ENCODE data around the gene ZNF573. TPM values are rescaled to one million over a fixed set of nuclear protein-coding genes. Genes with fewer than 3 reads are reported as not detected.

The ZNF573 gene
- total and polyA plus RNA-seq, 5 experiments from 2014 or later = 6.7 to 37.8 (median 14.0) TPM

DNA sequence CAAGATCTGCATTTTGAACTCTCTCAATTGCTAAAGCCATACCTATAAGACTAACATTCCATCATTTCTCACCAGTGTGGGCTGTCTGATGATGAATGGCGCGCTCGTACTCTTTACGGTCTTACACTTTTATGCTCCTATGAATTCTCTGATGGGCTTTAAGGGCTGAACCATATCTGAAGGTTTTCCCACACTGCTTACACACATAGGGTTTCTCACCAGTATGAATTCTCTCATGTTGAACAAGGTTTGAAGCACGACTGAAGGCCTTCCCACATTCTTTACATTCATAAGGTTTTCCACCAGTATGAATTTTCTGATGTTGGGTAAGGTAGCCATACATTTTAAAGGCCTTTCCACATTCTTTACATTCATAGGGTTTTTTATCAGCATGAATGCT, 41.0 kb downstream of the ZNF573 start:
- DNase-seq (no peak), ATAC-seq (no peak)
- Mint-ChIP-seq H3K4me1 (peaks cover 0 to 1% (median 0%) of the 10 kb centered on the region in 4 donors), H3K4me3 (no peak overlapping the region), H3K9me3 (peaks cover 0 to 97% (median 67%) of the 10 kb centered on the region in 9 donors), H3K27me3 (no peaks in the 10 kb centered on the region), H3K36me3 (peaks cover 71 to 92% (median 78%) of the 10 kb centered on the region in 3 donors), H3K27ac (no peak overlapping the region)
- POLR2A ChIA-PET = no interaction called here

DNA sequence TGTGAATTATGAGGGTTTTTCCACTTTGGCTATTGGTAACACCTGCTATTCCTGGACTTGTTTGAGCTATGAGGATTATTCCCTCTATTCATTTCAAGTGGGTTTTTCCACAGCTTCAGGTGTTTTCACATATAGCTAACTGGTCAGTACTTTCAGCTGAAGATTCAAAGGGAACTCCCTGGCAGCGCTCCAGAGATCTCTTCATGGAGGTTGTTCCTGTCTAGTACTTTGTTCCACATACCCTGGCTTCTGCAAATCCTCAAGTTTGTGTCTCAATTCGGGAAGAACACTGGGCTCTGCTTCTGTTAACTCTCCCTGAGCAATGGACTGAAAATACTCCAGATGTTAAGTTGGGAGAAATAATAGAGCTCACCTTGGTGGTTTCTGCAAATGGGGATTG, 54.2 kb downstream of the ZNF573 start:
- no peaks in the 10 kb centered on the region for H3K4me1 Mint-ChIP-seq

DNA sequence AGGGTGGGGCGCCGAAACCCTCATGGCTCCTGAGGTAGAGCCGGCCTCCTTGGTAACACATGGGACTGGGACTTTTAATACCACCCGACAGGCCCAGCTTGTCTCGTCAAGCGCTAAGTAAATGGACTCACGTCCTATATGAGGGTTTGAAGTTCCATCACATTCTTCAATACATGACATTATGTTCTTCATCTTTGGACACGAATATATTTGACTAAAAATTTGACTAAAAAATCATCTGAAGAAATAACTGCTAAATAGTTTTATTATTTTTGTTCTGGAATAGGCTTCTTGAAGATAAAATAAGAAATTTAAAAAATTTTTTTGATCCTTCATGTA, 59.5 kb downstream of the ZNF573 start:
- H3K27ac Mint-ChIP-seq = peak overlapping the region; percentile 64 to 98 (median 94)
- H3K9me3 Mint-ChIP-seq = peaks cover 0 to 61% (median 22%) of the 10 kb centered on the region in 9 donors
- peaks cover 0 to 5% (median 0%) of the 10 kb centered on the region in 5 donors for H3K27me3 Mint-ChIP-seq
- DNase-seq (no peak), ATAC-seq (no peak)
- peaks cover 12 to 43% (median 14%) of the 10 kb centered on the region in 3 donors for H3K36me3 Mint-ChIP-seq
- POLR2A ChIA-PET = interaction anchor here (0.6 to 1.5 kb wide), 3 partner anchors 37 to 125 kb away, joined by 3 to 4 read pairs (median 4); partner anchors contain the start of genes ZNF540 and ZNF571
- H3K4me1 Mint-ChIP-seq = peaks cover 7 to 19% (median 10%) of the 10 kb centered on the region in 4 donors
- H3K4me3 Mint-ChIP-seq = peak overlapping the region; percentile 78 to 95 (median 93)

More for the DNA sequence above, 54.2 kb downstream of the ZNF573 start:
- no peak for ATAC-seq
- no peaks in the 10 kb centered on the region for H3K27me3 Mint-ChIP-seq
- peaks cover 0 to 69% (median 15%) of the 10 kb centered on the region in 9 donors for H3K9me3 Mint-ChIP-seq
- no peak for DNase-seq
- POLR2A ChIA-PET = no interaction called here
- H3K36me3 Mint-ChIP-seq = peaks cover 5 to 43% (median 6%) of the 10 kb centered on the region in 3 donors
- no peak overlapping the region for H3K27ac Mint-ChIP-seq
- no peak overlapping the region for H3K4me3 Mint-ChIP-seq

DNA sequence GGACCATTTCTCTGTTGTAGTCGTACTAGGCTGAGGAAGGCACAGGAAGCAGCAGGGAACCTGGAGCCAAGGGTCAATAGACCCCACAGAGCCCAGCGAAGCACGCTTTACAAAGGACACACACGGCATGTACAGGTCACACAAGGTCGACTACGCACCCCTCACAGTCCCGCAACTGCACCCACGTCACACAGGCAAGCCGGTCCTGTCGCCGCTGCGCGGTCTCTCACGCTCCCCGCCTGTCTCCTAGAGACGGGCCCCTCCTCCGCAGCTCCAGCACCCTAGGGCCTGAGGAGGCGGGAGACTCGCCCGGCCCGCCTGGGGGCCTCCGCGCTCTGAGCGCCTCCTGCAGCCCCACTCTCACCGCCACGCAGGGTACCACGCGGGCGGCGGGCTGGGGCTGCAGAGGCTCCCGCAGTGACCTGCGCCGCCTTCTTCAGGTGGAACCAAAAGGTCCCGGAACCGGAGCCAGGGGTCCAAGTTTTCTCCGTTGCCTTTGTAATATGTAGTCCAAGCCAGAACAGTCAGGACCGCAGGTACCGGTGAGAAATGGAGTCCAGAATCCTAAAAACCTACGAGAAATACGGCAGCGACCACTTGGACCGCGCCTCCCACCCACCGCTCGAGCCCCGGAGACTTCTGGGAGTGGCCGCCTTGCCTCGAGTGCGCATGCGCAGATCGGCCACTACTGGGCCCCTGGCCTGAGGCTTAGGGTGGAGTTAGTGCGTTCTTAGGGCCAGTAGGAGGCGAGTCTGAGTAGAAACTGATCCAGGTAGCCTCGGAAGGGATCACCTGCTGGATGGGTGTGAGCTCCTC, 60.1 kb downstream of the ZNF573 start, which contains the start of gene ZNF607:
ZNF607 (minus strand) TSS at position 651 of the 816 bp plus-strand sequence. CDS start 8,143 bp downstream, outside the sequence.
- H3K27me3 Mint-ChIP-seq = peaks cover 0 to 5% (median 0%) of the 10 kb centered on the region in 5 donors
- H3K4me1 Mint-ChIP-seq = peaks cover 7 to 19% (median 10%) of the 10 kb centered on the region in 4 donors
- ATAC-seq = peak; percentile 81 to 87
- peaks cover 14 to 46% (median 15%) of the 10 kb centered on the region in 3 donors for H3K36me3 Mint-ChIP-seq
- H3K4me3 Mint-ChIP-seq = peak within 1 kb of the TSS; percentile 78 to 95 (median 93)
- H3K9me3 Mint-ChIP-seq = peaks cover 0 to 55% (median 22%) of the 10 kb centered on the region in 9 donors
- peak; percentile 52 to 89 (median 74) for DNase-seq
- POLR2A ChIA-PET = interaction anchor here (0.6 to 1.5 kb wide), 3 partner anchors 36 to 125 kb away, joined by 3 to 4 read pairs (median 4); partner anchors contain the start of genes ZNF540 and ZNF571
- peak within 1 kb of the TSS; percentile 64 to 98 (median 94) for H3K27ac Mint-ChIP-seq

DNA sequence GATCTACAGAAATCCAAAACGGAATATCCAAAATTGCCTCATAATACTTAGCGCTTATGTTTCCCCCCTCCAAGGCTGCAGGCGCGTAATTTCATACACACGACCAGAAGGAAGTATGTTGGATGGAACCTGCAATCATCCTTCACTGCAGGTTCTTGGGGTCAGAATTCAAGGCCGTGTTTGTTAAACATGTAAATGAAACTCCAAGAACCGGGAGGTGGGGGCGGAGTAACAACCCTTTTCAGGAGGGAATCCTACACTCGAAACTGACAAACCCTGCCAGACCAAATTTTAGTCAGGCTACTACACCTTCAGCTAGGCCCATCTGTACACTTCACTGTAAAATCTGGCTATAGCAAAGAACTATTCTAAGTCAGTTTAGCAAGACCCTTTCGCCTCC, 61.1 kb downstream of the ZNF573 start:
- POLR2A ChIA-PET = no interaction called here
- Mint-ChIP-seq H3K4me1 (peaks cover 7 to 19% (median 10%) of the 10 kb centered on the region in 4 donors), H3K36me3 (peaks cover 14 to 50% (median 22%) of the 10 kb centered on the region in 3 donors), H3K9me3 (peaks cover 0 to 56% (median 17%) of the 10 kb centered on the region in 9 donors), H3K27ac (peak overlapping the region in 9 of 10 donors; percentile 87 to 98 (median 95)), H3K27me3 (peaks cover 0 to 5% (median 0%) of the 10 kb centered on the region in 5 donors), H3K4me3 (peak overlapping the region; percentile 78 to 95 (median 93))
- ATAC-seq (no peak), DNase-seq (no peak)

DNA sequence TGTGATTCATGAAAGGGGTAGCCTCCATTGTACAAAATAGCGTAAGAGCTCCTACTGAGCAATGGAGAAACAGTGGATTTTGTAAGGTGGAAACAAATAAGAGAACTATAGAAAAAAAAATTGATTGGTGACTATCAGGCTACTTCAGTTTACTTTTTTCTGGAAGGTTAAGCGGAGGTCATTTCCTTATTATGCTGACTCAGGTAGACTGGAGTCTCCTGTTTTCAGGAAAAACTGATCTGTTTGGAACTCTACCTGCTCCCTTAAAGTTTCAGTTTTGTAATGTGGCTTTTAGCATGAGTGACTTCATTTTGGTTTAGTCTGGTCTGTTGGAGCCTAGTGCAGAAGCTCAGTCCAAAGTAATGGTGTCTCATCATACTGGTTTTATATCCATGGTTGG, 63.2 kb downstream of the ZNF573 start:
- DNase-seq (no peak), ATAC-seq (no peak)
- Mint-ChIP-seq H3K4me3 (no peak overlapping the region), H3K4me1 (peaks cover 7 to 19% (median 10%) of the 10 kb centered on the region in 4 donors), H3K27ac (no peak overlapping the region), H3K27me3 (peaks cover 0 to 5% (median 0%) of the 10 kb centered on the region in 5 donors), H3K36me3 (peaks cover 29 to 56% (median 37%) of the 10 kb centered on the region in 3 donors), H3K9me3 (peaks cover 0 to 63% (median 26%) of the 10 kb centered on the region in 9 donors)
- POLR2A ChIA-PET = no interaction called here

DNA sequence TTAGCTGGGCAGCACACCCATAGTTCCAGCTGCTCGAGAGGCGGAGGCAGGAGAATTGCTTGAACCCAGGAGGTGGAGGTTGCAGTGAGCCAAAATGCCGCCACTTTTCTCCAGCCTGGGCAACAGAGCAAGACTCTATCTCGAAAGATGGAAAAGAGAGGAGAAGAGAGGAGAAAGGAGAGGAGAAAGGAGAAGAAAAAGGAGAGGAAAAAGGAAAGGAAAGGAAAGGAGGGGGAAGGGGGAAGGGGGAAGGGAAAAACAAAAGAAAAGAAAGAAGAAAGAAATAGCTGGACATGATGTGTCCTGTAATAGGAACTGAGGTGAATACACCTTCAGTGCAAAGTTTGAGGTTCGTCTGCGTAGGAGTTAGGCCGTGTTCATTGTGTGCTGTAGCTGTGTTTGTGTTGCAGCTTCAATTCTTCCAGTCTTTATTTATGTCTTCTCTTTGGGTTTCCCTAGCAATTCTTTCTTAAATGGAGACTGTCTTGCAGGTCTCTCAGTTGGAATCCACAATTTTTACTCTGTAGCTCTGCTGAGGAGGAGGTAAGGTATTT, 73.3 kb downstream of the ZNF573 start:
- POLR2A ChIA-PET = no interaction called here
- H3K9me3 Mint-ChIP-seq = peaks cover 18 to 95% (median 40%) of the 10 kb centered on the region in 9 donors

DNA sequence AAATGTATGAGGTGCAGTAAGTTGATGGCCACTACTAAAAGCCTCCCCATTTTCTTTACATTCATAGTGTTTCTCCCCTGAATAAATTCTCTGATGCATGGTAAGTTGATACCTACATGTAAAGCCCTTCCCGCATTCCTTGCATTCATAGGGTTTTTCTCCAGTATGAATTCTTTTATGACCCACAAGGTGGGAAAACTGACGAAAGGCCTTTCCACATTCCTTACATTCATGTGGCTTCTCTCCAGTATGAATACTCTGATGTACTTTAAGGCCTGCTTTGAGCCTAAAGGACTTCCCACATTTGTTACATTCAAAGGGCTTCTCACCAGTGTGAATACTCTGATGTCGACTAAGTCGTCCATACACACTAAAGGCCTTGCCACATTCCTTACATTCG, 80.3 kb downstream of the ZNF573 start:
- peaks cover 0 to 2% (median 0%) of the 10 kb centered on the region in 4 donors for H3K4me1 Mint-ChIP-seq
- H3K4me3 Mint-ChIP-seq = no peak overlapping the region
- POLR2A ChIA-PET = no interaction called here
- H3K36me3 Mint-ChIP-seq = peaks cover 48 to 70% (median 69%) of the 10 kb centered on the region in 3 donors
- H3K27ac Mint-ChIP-seq = no peak overlapping the region
- H3K9me3 Mint-ChIP-seq = peaks cover 27 to 89% (median 55%) of the 10 kb centered on the region in 9 donors
- no peaks in the 10 kb centered on the region for H3K27me3 Mint-ChIP-seq
- ATAC-seq = no peak
- DNase-seq = no peak

More for the DNA sequence above, 73.3 kb downstream of the ZNF573 start:
- Mint-ChIP-seq H3K27me3 (no peaks in the 10 kb centered on the region), H3K4me1 (peaks cover 0 to 2% (median 0%) of the 10 kb centered on the region in 4 donors), H3K36me3 (peaks cover 61 to 85% (median 81%) of the 10 kb centered on the region in 3 donors), H3K4me3 (peak overlapping the region in 1 of 10 donors; percentile 4), H3K27ac (peak overlapping the region in 1 of 10 donors; percentile 78)
- ATAC-seq (no peak), DNase-seq (no peak)

DNA sequence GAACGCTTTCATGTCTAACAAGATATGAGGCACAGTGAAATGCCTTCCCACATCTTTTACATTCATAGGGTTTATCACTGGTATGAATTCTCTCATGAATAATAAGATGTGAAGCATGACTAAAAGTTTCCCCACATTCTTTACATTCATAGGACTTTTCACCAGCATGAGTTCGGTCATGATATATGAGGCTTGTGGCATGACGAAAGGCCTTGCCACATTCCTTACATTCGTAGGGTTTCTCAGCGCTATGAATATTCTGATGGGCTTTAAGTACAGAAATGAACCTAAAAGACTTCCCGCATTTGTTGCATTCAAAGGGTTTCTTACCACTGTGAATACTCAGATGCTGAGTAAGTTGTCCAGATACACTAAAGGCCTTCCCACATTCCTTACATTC, 81.2 kb downstream of the ZNF573 start:
- no peak overlapping the region for H3K27ac Mint-ChIP-seq
- DNase-seq (no peak), ATAC-seq (no peak)
- H3K27me3 Mint-ChIP-seq = no peaks in the 10 kb centered on the region
- H3K36me3 Mint-ChIP-seq = peaks cover 42 to 67% (median 64%) of the 10 kb centered on the region in 3 donors
- no peak overlapping the region for H3K4me3 Mint-ChIP-seq
- peaks cover 0 to 2% (median 0%) of the 10 kb centered on the region in 4 donors for H3K4me1 Mint-ChIP-seq
- peaks cover 26 to 86% (median 55%) of the 10 kb centered on the region in 9 donors for H3K9me3 Mint-ChIP-seq
- POLR2A ChIA-PET = no interaction called here

DNA sequence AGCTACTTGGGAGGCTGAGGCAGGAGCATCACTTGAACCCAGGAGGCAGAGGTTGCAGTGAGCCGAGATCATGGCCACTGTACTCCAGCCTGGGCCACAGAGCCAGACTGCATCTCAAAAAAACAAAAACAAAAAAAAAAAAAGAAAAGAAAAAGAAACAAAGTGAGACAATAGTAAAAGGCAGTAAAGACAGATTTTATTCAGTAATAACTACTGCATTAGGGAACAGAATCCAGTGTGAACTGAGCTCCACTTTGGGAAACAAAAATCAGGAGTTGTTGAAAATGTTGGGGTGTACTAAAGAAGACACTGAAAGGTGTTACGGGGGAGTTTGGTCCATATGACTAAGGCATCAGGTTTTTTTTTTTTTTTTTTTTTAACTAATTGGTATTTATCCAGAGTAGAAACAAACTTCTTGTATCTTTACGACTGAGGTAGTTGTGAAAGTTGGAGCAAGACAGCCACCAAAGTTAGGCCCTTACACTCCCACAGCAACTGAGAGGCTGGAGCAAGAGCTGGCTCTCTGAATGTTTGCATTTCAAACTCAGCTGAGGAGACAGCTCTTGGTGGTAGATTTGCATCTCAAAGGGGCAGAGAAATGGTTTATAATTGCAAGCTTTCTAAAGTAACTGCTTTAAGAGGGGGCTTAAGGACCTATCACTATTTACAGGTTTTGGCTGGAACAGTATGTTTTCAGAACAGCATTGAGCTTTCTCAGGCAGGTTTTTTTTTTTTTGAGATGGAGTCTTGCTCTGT, 84.1 kb downstream of the ZNF573 start:
- H3K36me3 Mint-ChIP-seq = peaks cover 22 to 49% (median 47%) of the 10 kb centered on the region in 3 donors
- POLR2A ChIA-PET = interaction anchor here (0.7 kb wide), 1 partner anchor 19 kb away, joined by 4 read pairs; no protein-coding TSS in a partner anchor
- no peak for ATAC-seq
- no peak overlapping the region for H3K27ac Mint-ChIP-seq
- no peaks in the 10 kb centered on the region for H3K27me3 Mint-ChIP-seq
- no peak for DNase-seq
- H3K4me3 Mint-ChIP-seq = no peak overlapping the region
- peaks cover 6 to 13% (median 11%) of the 10 kb centered on the region in 4 donors for H3K4me1 Mint-ChIP-seq
- peaks cover 20 to 69% (median 37%) of the 10 kb centered on the region in 9 donors for H3K9me3 Mint-ChIP-seq

DNA sequence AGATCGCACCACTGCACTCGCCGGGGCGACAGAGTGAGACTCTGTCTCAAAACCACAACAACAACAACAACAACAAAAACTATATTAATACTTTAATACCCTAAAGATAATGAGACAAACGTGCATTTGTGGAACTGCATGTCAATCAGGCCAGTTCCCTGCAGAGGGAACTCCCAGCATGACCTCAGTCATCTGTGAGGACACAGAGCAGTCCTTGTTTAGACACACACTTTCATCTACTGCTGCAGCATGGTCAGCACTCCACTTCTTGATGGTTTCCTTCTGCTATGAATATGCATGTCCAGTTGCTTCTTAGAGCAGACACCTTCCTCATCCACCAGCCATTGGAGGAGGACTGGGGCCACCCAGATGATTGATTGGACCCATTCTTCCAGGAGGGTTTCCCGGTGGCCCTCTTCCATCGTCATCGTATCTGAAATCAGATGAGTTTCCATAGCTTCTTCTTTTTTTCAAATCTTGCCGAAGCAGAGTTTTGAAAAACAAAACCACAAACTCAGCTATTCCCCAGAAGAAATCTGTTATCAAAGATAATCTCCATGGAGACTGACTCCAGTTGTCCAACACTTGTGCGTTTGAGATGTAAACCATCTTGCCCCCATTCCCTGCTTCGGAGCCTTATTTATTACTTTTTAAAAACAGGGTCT, 86.3 kb downstream of the ZNF573 start:
- peak overlapping the region in 7 of 10 donors; percentile 9 to 90 (median 34) for H3K4me3 Mint-ChIP-seq
- peaks cover 9 to 39% (median 26%) of the 10 kb centered on the region in 3 donors for H3K36me3 Mint-ChIP-seq
- POLR2A ChIA-PET = interaction anchor here (1.0 to 1.8 kb wide), 4 partner anchors 38 to 225 kb away, joined by 3 to 13 read pairs (median 6); partner anchors contain the start of genes ZFP30, ZNF570 and ZNF573
- peaks cover 6 to 13% (median 12%) of the 10 kb centered on the region in 4 donors for H3K4me1 Mint-ChIP-seq
- H3K27ac Mint-ChIP-seq = peak overlapping the region in 1 of 10 donors; percentile 60
- peaks cover 8 to 55% (median 18%) of the 10 kb centered on the region in 9 donors for H3K9me3 Mint-ChIP-seq
- ATAC-seq (no peak), DNase-seq (no peak)
- no peaks in the 10 kb centered on the region for H3K27me3 Mint-ChIP-seq
